Measurements from ENCODE around the gene DRAXIN.

DRAXIN gene

DNA sequence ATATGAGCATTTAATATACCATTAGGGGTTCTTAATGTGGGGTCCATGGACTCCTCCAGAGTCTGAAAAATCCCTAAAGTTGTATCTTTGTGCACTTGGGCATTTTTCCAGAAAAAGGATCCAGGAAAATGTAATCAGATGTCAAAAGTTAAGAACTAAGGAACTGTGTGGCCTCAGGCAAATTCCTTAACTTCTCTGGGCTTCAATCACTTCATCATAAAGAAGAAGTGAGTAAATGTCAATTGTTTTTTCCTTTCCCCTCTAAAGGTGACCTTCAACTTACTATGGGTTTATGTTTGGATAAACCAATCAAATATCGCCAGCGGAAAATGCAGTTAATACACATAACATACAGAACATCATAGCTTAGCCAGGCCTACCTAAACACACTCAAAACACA is 13.1 kb upstream of the DRAXIN start:
- DNase-seq (ENCODE audit: extremely low spot score): no peak
- TF ChIP-seq LEF1 (IDR thresholded peaks at IDR 0.05; ENCODE audit: borderline replicate concordance) (no peak), SUZ12 (IDR thresholded peaks at IDR 0.05) (no peak), TARDBP (IDR thresholded peaks at IDR 0.05) (no peak), SP1 (IDR thresholded peaks at IDR 0.05) (no peak), CTBP1 (IDR thresholded peaks at IDR 0.05; ENCODE audit: borderline replicate concordance) (no peak)
- CTCF ChIA-PET: no interaction called here
- POLR2A ChIA-PET: no interaction called here

DNA sequence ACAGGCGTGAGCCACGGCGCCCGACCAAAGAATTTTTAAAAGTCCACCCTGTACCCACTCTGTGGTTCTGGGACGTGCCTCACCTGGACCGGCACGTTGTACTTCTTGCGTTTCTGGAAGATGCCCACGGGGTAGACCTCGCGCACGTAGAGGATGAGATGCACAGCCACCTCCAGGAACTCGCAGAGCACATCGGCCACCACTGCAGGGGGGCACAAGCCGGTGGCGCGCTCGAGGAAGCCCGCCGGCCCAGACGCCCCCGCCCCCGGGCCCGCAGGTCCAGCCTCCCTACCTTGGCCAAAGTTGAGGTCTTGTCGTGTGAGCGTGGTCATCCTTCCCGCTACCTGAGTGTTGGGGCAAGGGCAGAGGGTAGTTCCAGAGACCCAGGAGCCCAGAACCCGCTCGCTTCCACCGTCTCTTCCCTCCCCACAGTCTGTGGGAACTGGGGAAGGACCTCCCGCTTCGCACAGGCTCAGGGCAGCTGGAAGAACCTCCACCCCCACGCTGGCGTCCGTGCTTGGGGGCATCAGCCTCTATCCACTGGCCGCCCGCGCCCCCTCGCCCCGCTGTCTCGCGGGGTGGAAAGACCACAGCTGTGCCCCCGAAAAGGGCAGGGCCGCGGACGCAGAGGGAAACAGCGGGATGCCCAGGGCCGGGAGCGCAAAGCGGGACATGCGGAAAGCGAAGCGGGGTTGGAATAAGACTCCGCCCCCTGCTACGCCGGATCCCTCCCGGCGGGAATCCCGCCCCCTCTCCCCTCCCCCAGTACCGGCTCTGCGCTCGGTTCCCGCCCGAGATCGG is 11.0 kb upstream of the DRAXIN start:
- TF ChIP-seq L3MBTL2 (conservative IDR thresholded peaks at IDR 0.05): peak; percentile 46
- no peak for TF ChIP-seq SUZ12 (IDR thresholded peaks at IDR 0.05)
- POLR2A ChIA-PET: interaction anchor here (0.7 to 2.2 kb wide), 6 partner anchors 9 to 30 kb away, joined by 3 to 16 read pairs (median 4); partner anchors contain the start of gene DRAXIN
- CTCF ChIA-PET: interaction anchor here (0.6 kb wide), 1 partner anchor 38 kb away, joined by 3 read pairs; no protein-coding TSS in a partner anchor
- peak; percentile 50 for DNase-seq (ENCODE audit: extremely low spot score)

DNA sequence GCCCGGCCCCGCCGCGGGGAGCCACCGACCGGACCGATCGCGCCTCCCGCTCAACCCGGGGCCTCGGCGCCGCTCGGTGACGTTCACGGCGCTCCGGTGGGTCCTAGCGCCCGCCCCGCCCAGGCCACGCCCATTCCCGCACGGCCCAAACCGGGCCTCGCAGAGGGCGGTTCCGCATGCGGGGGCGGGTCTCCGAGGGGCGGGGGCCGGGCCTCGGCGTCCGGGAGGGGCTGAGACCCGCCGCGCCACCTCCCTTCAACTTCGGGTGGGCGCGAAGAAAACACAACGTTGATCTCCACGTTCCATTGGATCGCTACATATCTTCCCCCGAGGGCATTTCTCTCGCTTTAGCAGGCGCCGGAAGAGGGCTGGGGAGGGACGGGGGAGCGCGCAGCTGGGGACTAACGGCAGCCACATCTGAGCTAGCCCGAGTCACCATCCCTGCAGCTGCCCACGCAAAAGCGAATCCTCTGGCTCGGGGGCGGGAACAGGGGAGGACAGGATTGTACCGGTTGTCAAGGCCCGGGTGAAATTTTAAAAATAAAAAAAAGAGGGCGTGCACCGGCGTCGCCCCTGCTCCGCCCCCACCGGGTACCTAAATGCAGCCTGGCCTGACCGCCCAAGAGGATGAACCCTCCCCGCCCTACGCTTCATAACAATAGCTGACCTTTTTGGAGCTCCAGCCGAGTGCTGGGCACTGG is 10.3 kb upstream of the DRAXIN start, which contains the start of gene MAD2L2:
MAD2L2 (minus strand) TSS at position 78 of the 701 bp plus-strand sequence. CDS start 547 bp downstream, outside the sequence.
- POLR2A ChIA-PET: interaction anchor here (0.8 to 2.2 kb wide), 10 partner anchors 9 to 55 kb away, joined by 3 to 16 read pairs (median 3); partner anchors contain the start of genes AGTRAP and DRAXIN
- DNase-seq (ENCODE audit: extremely low spot score): peak; percentile 91
- CTCF ChIA-PET: interaction anchor here (0.6 to 1.9 kb wide), 6 partner anchors 12 to 104 kb away, joined by 3 to 6 read pairs (median 4); partner anchors contain the start of gene FBXO6
- no peak for TF ChIP-seq ELF4 (IDR thresholded peaks at IDR 0.05)
- TF ChIP-seq FOXM1 (IDR thresholded peaks at IDR 0.05; ENCODE audit: borderline replicate concordance): peak; percentile 83
- TF ChIP-seq SP1 (IDR thresholded peaks at IDR 0.05): no peak

DNA sequence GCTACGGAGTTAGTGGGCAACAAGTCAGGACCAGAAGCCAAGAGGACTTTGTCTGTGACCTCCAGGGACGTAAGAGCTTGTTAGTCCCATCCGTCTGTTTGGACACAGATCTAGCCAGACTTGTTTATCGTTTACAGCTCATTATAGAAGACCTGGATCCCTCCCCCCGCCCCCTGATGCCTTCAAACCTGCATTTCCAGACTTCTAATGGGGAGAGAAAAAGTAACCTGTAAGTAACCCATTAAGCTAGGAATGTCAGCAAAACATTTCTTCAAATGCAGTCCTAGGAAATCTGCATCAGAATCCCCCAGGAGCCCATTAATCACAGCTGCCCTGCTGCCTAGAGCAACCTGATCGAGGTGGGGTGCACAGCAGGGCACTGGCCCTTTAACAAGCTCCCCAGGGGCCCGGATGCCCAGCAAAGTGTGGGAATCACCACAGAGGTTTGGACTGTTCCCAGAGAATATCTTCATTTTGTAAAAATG is 9.2 kb upstream of the DRAXIN start:
- DNase-seq (ENCODE audit: extremely low spot score): no peak
- ChIA-PET CTCF (interaction anchor here (0.6 to 1.9 kb wide), 6 partner anchors 11 to 161 kb away, joined by 3 to 6 read pairs (median 6); partner anchors contain the start of gene FBXO6), POLR2A (interaction anchor here (0.8 to 2.2 kb wide), 7 partner anchors 8 to 54 kb away, joined by 3 to 16 read pairs (median 3); partner anchors contain the start of genes AGTRAP and DRAXIN)
- TF ChIP-seq L3MBTL2 (conservative IDR thresholded peaks at IDR 0.05): no peak
- no peak for TF ChIP-seq FOXK2 (IDR thresholded peaks at IDR 0.05)
- no peak for TF ChIP-seq ELF4 (IDR thresholded peaks at IDR 0.05)
- TF ChIP-seq ZNF384 (IDR thresholded peaks at IDR 0.05): no peak
- TF ChIP-seq ARNT (IDR thresholded peaks at IDR 0.05): no peak
- TF ChIP-seq, protein P1, sequence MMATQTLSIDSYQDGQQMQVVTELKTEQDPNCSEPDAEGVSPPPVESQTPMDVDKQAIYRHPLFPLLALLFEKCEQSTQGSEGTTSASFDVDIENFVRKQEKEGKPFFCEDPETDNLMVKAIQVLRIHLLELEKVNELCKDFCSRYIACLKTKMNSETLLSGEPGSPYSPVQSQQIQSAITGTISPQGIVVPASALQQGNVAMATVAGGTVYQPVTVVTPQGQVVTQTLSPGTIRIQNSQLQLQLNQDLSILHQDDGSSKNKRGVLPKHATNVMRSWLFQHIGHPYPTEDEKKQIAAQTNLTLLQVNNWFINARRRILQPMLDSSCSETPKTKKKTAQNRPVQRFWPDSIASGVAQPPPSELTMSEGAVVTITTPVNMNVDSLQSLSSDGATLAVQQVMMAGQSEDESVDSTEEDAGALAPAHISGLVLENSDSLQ (IDR thresholded peaks at IDR 0.05): no peak
- TF ChIP-seq CTBP1 (IDR thresholded peaks at IDR 0.05; ENCODE audit: borderline replicate concordance): no peak
- TF ChIP-seq SP1 (IDR thresholded peaks at IDR 0.05): no peak
- no peak for TF ChIP-seq SUZ12 (IDR thresholded peaks at IDR 0.05)
- TF ChIP-seq FOXA1 (IDR thresholded peaks at IDR 0.05): no peak
- TF ChIP-seq NFRKB (IDR thresholded peaks at IDR 0.05): no peak
- no peak for TF ChIP-seq HDGF (IDR thresholded peaks at IDR 0.05; ENCODE audit: borderline replicate concordance)
- no peak for TF ChIP-seq LEF1 (IDR thresholded peaks at IDR 0.05; ENCODE audit: borderline replicate concordance)
- no peak for TF ChIP-seq BHLHE40 (IDR thresholded peaks at IDR 0.05; ENCODE audit: borderline replicate concordance)
- no peak for TF ChIP-seq FOXM1 (IDR thresholded peaks at IDR 0.05; ENCODE audit: borderline replicate concordance)
- no peak for TF ChIP-seq TARDBP (IDR thresholded peaks at IDR 0.05)

DNA sequence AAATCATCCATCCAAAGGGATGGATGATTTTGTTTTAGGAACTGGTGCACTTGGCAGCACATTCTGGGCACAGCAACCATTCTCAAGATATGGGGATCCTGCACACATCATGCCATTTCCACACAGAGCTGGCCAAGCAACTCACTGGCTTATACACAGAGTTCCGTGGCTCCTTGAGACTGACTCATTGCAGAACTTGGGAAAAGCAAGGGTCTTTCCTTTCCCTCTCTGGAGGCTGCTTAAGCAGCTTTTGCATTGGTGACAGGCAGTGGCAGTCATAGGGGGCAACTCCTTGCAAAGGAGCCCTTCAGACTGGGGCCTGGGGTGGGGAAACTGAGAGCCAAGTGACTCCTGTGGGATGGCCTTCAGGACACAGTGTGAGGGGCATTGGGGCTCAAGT is 8.7 kb upstream of the DRAXIN start:
- ChIA-PET CTCF (interaction anchor here (0.6 to 1.9 kb wide), 5 partner anchors 19 to 161 kb away, joined by 3 to 6 read pairs (median 6); partner anchors contain the start of gene FBXO6), POLR2A (no interaction called here)
- DNase-seq (ENCODE audit: extremely low spot score): no peak
- no peak for TF ChIP-seq SUZ12 (IDR thresholded peaks at IDR 0.05)

DNA sequence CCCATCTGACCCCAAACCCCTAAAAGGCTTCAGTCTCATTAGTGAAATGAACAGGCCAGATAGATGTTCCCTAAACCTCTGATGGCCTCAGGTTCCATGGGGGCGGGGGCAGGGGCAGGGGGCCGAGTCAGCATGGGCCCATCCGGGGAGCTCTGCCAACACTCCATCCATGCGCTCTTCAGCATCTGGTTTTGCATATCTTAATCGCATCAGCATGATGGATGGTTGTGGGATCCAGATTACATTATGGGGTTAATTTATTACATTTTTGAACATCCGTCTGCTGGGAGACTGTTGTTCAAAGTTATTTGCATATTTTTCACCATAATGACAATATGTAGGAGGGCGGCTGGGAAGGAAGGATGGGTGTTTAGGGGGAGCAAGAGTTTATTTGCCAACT is 7.4 kb upstream of the DRAXIN start:
- TF ChIP-seq SP1 (IDR thresholded peaks at IDR 0.05): no peak
- TF ChIP-seq BHLHE40 (IDR thresholded peaks at IDR 0.05; ENCODE audit: borderline replicate concordance): no peak
- no peak for TF ChIP-seq ELF4 (IDR thresholded peaks at IDR 0.05)
- TF ChIP-seq CTBP1 (IDR thresholded peaks at IDR 0.05; ENCODE audit: borderline replicate concordance): no peak
- no peak for TF ChIP-seq SUZ12 (IDR thresholded peaks at IDR 0.05)
- no peak for TF ChIP-seq FOXK2 (IDR thresholded peaks at IDR 0.05)
- TF ChIP-seq LEF1 (IDR thresholded peaks at IDR 0.05; ENCODE audit: borderline replicate concordance): no peak
- no peak for TF ChIP-seq NFRKB (IDR thresholded peaks at IDR 0.05)
- TF ChIP-seq TARDBP (IDR thresholded peaks at IDR 0.05): no peak
- POLR2A ChIA-PET: no interaction called here
- no peak for DNase-seq (ENCODE audit: extremely low spot score)
- CTCF ChIA-PET: no interaction called here

DNA sequence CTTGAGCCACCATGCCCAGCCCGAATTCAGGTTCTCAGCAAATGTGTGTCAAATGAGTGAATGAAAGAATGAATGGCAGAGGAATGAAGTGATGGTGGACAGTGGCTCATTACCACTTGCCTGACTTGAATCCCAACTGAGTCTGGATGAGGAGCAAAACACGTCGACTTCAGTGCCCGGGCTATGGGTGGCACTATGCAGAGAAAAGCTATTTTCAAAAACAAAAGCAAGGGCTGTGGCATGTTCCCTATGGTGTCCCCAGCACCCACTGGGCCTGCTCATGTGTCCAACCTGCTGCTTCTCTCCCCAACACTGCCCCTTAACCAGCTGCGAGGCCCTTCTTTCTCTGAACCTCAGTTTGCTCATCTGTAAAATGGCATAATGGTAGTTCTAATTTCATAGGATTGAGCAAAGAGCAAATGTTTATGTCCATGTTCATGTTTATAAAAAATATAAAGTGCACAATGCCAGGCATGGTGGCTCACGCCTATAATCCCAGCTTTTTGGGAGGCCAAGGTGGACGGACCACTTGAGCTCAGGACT is 6.2 kb upstream of the DRAXIN start:
- DNase-seq (ENCODE audit: extremely low spot score): no peak
- TF ChIP-seq ELF4 (IDR thresholded peaks at IDR 0.05): no peak
- TF ChIP-seq TARDBP (IDR thresholded peaks at IDR 0.05): no peak
- no peak for TF ChIP-seq SUZ12 (IDR thresholded peaks at IDR 0.05)
- TF ChIP-seq HDGF (IDR thresholded peaks at IDR 0.05; ENCODE audit: borderline replicate concordance): no peak
- no peak for TF ChIP-seq FOXK2 (IDR thresholded peaks at IDR 0.05)
- TF ChIP-seq FOXM1 (IDR thresholded peaks at IDR 0.05; ENCODE audit: borderline replicate concordance): no peak
- no peak for TF ChIP-seq L3MBTL2 (conservative IDR thresholded peaks at IDR 0.05)
- TF ChIP-seq, protein P1 (IDR thresholded peaks at IDR 0.05): no peak
- TF ChIP-seq LEF1 (IDR thresholded peaks at IDR 0.05; ENCODE audit: borderline replicate concordance): no peak
- TF ChIP-seq ARNT (IDR thresholded peaks at IDR 0.05): no peak
- TF ChIP-seq CTBP1 (IDR thresholded peaks at IDR 0.05; ENCODE audit: borderline replicate concordance): no peak
- POLR2A ChIA-PET: no interaction called here
- CTCF ChIA-PET: interaction anchor here (0.5 to 0.6 kb wide), 2 partner anchors 35 to 543 kb away, joined by 3 read pairs; no protein-coding TSS in a partner anchor
